Thymus (tissue), 11 donors: ENCODE results near the gene RRAGC. TPM values are rescaled to one million over a fixed set of nuclear protein-coding genes. Genes with fewer than 3 reads are reported as not detected.
"Not testable (repeated sequence)": the region's sequence is repeated elsewhere in the genome, so short reads cannot be mapped to it uniquely, and the experiment has no call there.

ENCODE experiments used
- DNase-seq, 9 donors: peaks; one replicate each; pipeline ENCODE4 v3.0.0-alpha.2; 2013; ENCODE audit warnings: low spot score in 9 of 9, low read depth in 6 of 9, missing footprints in 1 of 9
- H3K27ac ChIP-seq, 2 donors: one replicate each; pipeline ENCODE4 v1.5.1; 2013; ENCODE audit warnings: control low read depth in 1 of 2, low read depth in 1 of 2, low read length in 1 of 2, mild to moderate bottlenecking in 1 of 2, moderate library complexity in 1 of 2
- H3K27me3 ChIP-seq, 2 donors: one replicate each; pipeline ENCODE4 v1.5.1; 2013; ENCODE audit warnings: low read length in 1 of 2; ENCODE audit not compliant: control insufficient read depth in 2 of 2, insufficient read depth in 1 of 2
- H3K36me3 ChIP-seq, 2 donors: one replicate each; pipeline ENCODE4 v1.5.1; 2013; ENCODE audit warnings: low read length in 1 of 2, mild to moderate bottlenecking in 1 of 2, moderate library complexity in 1 of 2; ENCODE audit not compliant: control insufficient read depth in 2 of 2, insufficient read depth in 2 of 2
- H3K4me1 ChIP-seq, 2 donors: one replicate each; pipeline ENCODE4 v1.5.1; 2013; ENCODE audit warnings: low read length in 2 of 2; ENCODE audit not compliant: control insufficient read depth in 2 of 2, insufficient read depth in 2 of 2
- H3K4me3 ChIP-seq, 2 donors: one replicate each; pipeline ENCODE4 v1.5.1; 2013; ENCODE audit warnings: low read length in 2 of 2, control low read depth in 1 of 2, mild to moderate bottlenecking in 1 of 2
- H3K9me3 ChIP-seq, 2 donors: one replicate each; pipeline ENCODE4 v1.5.1; 2013; ENCODE audit warnings: low read length in 1 of 2, mild to moderate bottlenecking in 1 of 2; ENCODE audit not compliant: control insufficient read depth in 2 of 2, insufficient read depth in 1 of 2
- WGBS: extraction: QIAGEN DNeasy Blood & Tissue Kit; methylation state at CpG from one replicate; pipeline ENCODE4 v1.1.7; 2013; 5-methylcytosine and 5-hydroxymethylcytosine counted together
- polyA plus RNA-seq: library from polyadenylated mRNA; stranded (reverse); fragments of 200-250 nt; gene quantifications from one replicate; pipeline ENCODE4 v1.2.3, GENCODE V29; 2013
- total RNA-seq: library from RNA; stranded (reverse); fragments of 120-200 nt; gene quantifications from one replicate; pipeline ENCODE4 v1.2.4, GENCODE V29; 2013
- donor health status: healthy.

The RRAGC gene
- total and polyA plus RNA-seq, 2 donors: 8.8 to 28.6 TPM

DNA sequence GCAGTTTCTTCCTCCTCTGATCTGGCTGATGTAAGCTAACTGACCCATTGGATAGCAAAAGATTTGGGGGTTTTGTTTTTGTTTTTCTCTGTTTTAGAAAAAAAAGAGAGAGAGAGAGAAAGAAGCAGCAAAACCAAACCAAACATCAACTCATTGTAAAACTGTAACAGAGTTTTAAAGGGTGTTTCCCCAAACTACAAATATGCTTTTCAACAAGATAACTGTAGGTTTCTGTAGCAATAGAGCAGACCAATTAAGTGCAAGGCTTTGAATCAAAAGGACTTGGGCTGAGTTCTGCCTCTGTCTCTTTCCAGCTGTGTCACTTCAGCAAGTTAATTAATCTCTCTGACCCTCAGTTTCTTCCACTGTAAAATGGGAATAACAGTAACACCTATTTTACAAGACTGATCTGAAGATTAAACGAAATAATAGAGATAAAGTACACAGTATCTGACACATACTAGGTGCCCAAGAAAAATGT lies 44.5 kb downstream of the RRAGC start:
- peaks cover 56 to 73% of the 10 kb centered on the region in 2 donors for H3K27me3 ChIP-seq
- 72% methylated on average over 1 of the region's 1 CpG for WGBS
- no peak overlapping the region for H3K27ac ChIP-seq

DNA sequence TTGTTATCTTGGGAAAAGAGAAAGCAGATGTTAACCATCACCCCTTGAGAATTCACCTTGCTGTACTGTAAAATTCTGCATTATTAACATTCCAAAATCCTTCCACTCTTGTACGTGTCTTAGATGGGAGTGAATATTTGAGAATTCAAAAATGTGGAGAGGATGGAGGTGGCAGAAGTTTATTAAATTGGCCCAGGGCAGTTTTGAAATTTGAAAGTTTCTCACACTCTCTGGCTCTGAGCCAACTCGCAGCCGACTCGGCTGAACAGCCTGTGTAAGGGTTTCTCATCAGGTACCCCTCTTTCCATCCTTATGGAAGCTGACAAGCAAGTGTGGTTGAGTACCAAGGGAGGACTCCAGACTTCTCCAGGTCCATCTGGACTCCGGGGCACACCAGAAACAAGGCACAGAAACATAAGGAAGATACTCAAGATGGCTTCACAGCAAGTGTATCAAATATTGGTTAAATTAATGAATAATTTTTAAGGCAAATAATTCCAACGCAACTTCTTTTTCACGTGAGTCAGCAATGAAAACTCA lies 45.1 kb downstream of the RRAGC start:
- peaks cover 2 to 9% of the 10 kb centered on the region in 2 donors for H3K9me3 ChIP-seq
- 73% methylated on average over 7 of the region's 7 CpGs for WGBS

More for the DNA sequence above, 44.5 kb downstream of the RRAGC start:
- DNase-seq: no peak
- Histone ChIP-seq H3K36me3 (no peaks in the 10 kb centered on the region), H3K9me3 (peaks cover 2 to 9% of the 10 kb centered on the region in 2 donors), H3K4me3 (no peak overlapping the region), H3K4me1 (peaks cover 0 to 4% of the 10 kb centered on the region in 2 donors)

GRCh38 chr1:38812981-38813380 lies 46.6 kb downstream of the RRAGC start:
- WGBS: 69% methylated on average over 5 of the region's 5 CpGs
- Histone ChIP-seq H3K4me3 (no peak overlapping the region), H3K9me3 (peaks cover 2 to 9% of the 10 kb centered on the region in 2 donors), H3K27me3 (peaks cover 40 to 60% of the 10 kb centered on the region in 2 donors), H3K4me1 (no peaks in the 10 kb centered on the region), H3K36me3 (no peaks in the 10 kb centered on the region), H3K27ac (no peak overlapping the region)
- DNase-seq: no peak

More for the DNA sequence above, 45.1 kb downstream of the RRAGC start:
- Histone ChIP-seq H3K27ac (no peak overlapping the region), H3K4me3 (no peak overlapping the region), H3K36me3 (no peaks in the 10 kb centered on the region), H3K4me1 (peaks cover 0 to 4% of the 10 kb centered on the region in 2 donors), H3K27me3 (peaks cover 52 to 70% of the 10 kb centered on the region in 2 donors)
- DNase-seq: no peak

GRCh38 chr1:38811466-38811865 lies 48.1 kb downstream of the RRAGC start:
- H3K27ac ChIP-seq, H3K4me1 ChIP-seq, DNase-seq, H3K4me3 ChIP-seq, H3K36me3 ChIP-seq, H3K9me3 ChIP-seq: not testable (repeated sequence)
- 88% methylated on average over 4 of the region's 4 CpGs for WGBS
- peaks cover 31 to 51% of the 10 kb centered on the region in 2 donors for H3K27me3 ChIP-seq

DNA sequence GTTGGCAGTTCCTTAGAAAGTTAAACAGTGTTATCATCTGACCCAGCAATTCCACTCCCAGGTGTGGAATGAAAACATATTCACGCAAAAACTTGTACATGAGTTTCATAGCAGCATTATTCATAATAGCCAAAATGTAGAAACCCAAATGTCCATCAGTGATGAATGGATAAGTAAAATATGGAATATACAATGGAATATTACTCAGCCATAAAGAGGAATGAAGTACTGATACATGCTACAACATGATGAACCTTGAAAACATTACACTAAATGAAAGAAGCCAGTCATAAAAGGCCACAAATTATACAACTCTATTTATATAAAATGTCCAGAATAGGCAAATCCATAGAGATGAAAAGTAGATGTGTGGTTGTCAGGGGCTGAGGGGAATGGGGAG lies 53.5 kb downstream of the RRAGC start:
- Histone ChIP-seq H3K4me3 (no peak overlapping the region), H3K9me3 (no peaks in the 10 kb centered on the region), H3K27ac (no peak overlapping the region), H3K4me1 (no peaks in the 10 kb centered on the region), H3K36me3 (no peaks in the 10 kb centered on the region), H3K27me3 (peaks cover 29 to 65% of the 10 kb centered on the region in 2 donors)
- no peak for DNase-seq
- WGBS: 95% methylated on average over 1 of the region's 1 CpG

GRCh38 chr1:38805036-38805435 lies 54.5 kb downstream of the RRAGC start:
- no peak for DNase-seq
- Histone ChIP-seq H3K4me1 (no peaks in the 10 kb centered on the region), H3K27me3 (peaks cover 30 to 68% of the 10 kb centered on the region in 2 donors), H3K27ac (no peak overlapping the region), H3K36me3 (no peaks in the 10 kb centered on the region), H3K4me3 (no peak overlapping the region), H3K9me3 (no peaks in the 10 kb centered on the region)
- 63% methylated on average over 8 of the region's 8 CpGs for WGBS

- H3K9me3 ChIP-seq: no peaks in the 10 kb centered on the region
- H3K4me1 ChIP-seq: no peaks in the 10 kb centered on the region
- H3K36me3 ChIP-seq: no peaks in the 10 kb centered on the region
- no peak for DNase-seq
- no peak overlapping the region for H3K27ac ChIP-seq
- WGBS: 3% methylated on average over 80 of the region's 81 CpGs
- H3K4me3 ChIP-seq: peak overlapping the region in 1 of 2 donors; percentile 12
- H3K27me3 ChIP-seq: peaks cover 30 to 66% of the 10 kb centered on the region in 2 donors
Observed at GRCh38 chr1:38804062-38804886, 55.3 kb downstream of the RRAGC start.

DNA sequence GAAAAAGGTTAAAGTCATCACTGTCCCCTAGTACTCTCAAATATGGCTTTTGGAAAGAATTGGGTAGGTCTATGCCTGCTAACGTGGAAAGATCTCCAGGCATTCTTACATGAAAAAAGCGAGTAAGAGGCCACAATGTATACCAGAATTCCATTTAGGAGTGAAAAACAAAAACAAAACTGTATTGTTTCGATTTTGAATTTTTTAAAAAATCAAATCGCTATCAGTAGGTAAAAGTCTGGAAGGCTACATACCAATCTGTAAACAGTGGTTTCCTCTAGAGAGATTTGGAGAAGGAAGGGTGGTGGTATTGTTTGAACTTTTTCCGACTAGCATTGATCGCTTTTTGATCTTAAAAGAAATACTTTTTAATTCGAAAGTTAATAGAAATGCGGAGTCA lies 55.9 kb downstream of the RRAGC start:
- Histone ChIP-seq H3K4me1 (no peaks in the 10 kb centered on the region), H3K4me3 (no peak overlapping the region), H3K36me3 (no peaks in the 10 kb centered on the region), H3K9me3 (no peaks in the 10 kb centered on the region), H3K27ac (no peak overlapping the region), H3K27me3 (peaks cover 30 to 63% of the 10 kb centered on the region in 2 donors)
- DNase-seq: no peak
- 13% methylated on average over 8 of the region's 8 CpGs for WGBS
